ENCODE measurements around the gene MAP6D1. TPM values are rescaled to one million over a fixed set of nuclear protein-coding genes. Genes with fewer than 3 reads are reported as not detected.
A peak's percentile ranks its signal among the peaks of the same experiment; 100 is the strongest.

Gene MAP6D1
- total RNA-seq, 1 donor from 2014 or later: 4.4 TPM

DNA sequence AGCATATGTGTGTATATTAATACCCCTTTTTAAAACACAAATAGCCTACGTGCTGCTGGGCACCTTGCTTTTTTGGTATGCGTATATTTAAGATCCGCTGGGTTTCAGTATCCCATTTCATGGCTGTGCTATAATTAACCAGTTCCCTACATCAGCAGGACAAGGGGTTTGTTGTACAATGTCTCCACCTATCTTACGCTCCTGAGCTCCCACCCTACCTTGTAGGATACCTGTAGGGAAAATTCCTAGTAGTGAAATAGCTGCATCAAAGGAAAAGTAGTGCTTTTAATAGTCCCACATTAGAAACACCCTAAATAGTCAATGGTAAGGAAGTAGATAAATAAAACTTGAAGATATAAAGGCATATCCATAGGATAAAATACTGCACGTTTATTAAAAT, 1.4 kb downstream of the MAP6D1 start:
- peaks cover 9% of the 10 kb centered on the region for H3K36me3 Mint-ChIP-seq
- no peak overlapping the region for H3K27ac Mint-ChIP-seq
- H3K9me3 Mint-ChIP-seq: no peaks in the 10 kb centered on the region
- H3K27me3 Mint-ChIP-seq (ENCODE audit: low read depth): peaks cover 8% of the 10 kb centered on the region
- no peak for DNase-seq (ENCODE audit: low spot score in 2 of 2, unreplicated experiment in 2 of 2)
- H3K4me1 Mint-ChIP-seq: peaks cover 18% of the 10 kb centered on the region
- peak overlapping the region; percentile 74 for H3K4me3 Mint-ChIP-seq
- TF ChIP-seq, protein P1, sequence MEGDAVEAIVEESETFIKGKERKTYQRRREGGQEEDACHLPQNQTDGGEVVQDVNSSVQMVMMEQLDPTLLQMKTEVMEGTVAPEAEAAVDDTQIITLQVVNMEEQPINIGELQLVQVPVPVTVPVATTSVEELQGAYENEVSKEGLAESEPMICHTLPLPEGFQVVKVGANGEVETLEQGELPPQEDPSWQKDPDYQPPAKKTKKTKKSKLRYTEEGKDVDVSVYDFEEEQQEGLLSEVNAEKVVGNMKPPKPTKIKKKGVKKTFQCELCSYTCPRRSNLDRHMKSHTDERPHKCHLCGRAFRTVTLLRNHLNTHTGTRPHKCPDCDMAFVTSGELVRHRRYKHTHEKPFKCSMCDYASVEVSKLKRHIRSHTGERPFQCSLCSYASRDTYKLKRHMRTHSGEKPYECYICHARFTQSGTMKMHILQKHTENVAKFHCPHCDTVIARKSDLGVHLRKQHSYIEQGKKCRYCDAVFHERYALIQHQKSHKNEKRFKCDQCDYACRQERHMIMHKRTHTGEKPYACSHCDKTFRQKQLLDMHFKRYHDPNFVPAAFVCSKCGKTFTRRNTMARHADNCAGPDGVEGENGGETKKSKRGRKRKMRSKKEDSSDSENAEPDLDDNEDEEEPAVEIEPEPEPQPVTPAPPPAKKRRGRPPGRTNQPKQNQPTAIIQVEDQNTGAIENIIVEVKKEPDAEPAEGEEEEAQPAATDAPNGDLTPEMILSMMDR (IDR thresholded peaks at IDR 0.05; ENCODE audit: unreplicated experiment): no peak

DNA sequence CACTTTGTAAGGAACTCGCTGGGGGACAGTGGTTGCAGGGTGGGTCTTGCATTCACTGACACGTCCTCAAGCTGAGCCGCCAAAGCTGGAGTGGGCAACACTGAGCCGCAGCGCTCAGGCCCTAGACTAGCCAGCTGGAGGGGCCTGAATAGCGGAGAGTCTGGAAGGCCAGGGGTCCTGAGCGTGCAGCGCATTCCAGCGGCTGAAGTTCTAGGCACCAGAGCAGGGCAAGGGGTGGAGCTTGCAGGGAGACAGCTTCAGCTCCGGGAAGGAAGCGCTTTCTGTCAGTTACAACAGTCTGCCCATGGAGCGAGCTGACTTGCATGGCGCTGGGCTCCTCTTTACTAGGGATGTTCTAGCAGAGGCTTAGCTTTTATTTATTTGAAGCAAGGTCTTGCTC, 2.7 kb downstream of the MAP6D1 start:
- DNase-seq (ENCODE audit: low spot score in 2 of 2, unreplicated experiment in 2 of 2): no peak
- peaks cover 3% of the 10 kb centered on the region for H3K36me3 Mint-ChIP-seq
- H3K4me1 Mint-ChIP-seq: peaks cover 18% of the 10 kb centered on the region
- no peaks in the 10 kb centered on the region for H3K9me3 Mint-ChIP-seq
- no peak overlapping the region for H3K4me3 Mint-ChIP-seq
- TF ChIP-seq, protein P1 (IDR thresholded peaks at IDR 0.05; ENCODE audit: unreplicated experiment): no peak
- H3K27me3 Mint-ChIP-seq (ENCODE audit: low read depth): peaks cover 8% of the 10 kb centered on the region
- no peak overlapping the region for H3K27ac Mint-ChIP-seq

- H3K4me3 Mint-ChIP-seq: no peak overlapping the region
- TF ChIP-seq, protein P1 (IDR thresholded peaks at IDR 0.05; ENCODE audit: unreplicated experiment): no peak
- H3K27me3 Mint-ChIP-seq (ENCODE audit: low read depth): peaks cover 8% of the 10 kb centered on the region
- H3K4me1 Mint-ChIP-seq: peaks cover 12% of the 10 kb centered on the region
- DNase-seq (ENCODE audit: low spot score in 2 of 2, unreplicated experiment in 2 of 2): no peak
- H3K9me3 Mint-ChIP-seq: no peaks in the 10 kb centered on the region
- H3K27ac Mint-ChIP-seq: no peak overlapping the region
- peaks cover 14% of the 10 kb centered on the region for H3K36me3 Mint-ChIP-seq
These were observed 5.5 kb downstream of the MAP6D1 start for GRCh38 chr3:183819831-183820230.

DNA sequence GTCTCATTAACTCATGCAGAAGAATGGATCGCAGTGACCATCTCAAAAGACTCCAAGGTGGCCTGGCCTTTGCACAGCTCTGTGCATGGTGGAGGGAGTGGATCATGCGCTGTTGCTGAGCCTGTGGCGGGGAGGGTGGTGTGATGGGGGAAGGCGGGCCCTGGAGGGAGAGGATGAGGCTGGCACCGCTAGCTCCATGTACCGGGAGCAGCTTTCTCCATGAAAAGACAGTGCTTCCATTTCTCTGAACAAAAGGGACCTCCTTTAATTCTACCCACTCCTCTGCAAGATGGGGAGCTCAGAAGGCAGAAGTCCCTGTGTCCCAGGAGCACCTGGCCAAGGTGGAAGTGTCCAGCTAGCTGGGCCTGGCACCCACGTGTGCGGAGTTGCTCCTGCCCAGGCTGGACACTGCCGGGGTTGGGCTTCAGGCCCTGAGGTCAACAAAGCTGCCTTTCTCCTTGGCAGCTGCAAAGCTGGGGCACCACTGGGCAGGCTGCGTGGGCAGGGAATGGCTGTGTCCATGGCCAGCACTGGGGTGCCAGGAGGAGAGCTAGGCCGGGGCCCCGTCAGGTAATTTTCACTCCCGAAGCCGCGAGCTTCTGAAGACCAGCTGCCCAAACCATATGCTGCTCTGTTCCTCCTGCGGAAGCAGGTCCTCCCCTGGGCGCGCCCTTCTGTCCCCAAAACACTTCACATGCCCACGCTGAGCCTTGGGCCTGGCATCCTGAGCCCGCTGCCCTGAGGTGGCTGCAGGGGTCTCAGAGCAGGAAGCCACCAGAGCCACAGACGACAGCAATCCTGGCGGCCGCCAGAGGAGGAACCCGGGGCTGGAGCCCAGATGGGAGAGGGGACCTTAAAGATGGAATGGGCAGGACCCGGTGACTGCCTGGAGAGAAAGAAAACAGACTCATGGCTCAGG, 6.4 kb downstream of the MAP6D1 start:
- no peak overlapping the region for H3K27ac Mint-ChIP-seq
- TF ChIP-seq, protein P1 (IDR thresholded peaks at IDR 0.05; ENCODE audit: unreplicated experiment): no peak
- H3K27me3 Mint-ChIP-seq (ENCODE audit: low read depth): peaks cover 6% of the 10 kb centered on the region
- DNase-seq (ENCODE audit: low spot score in 2 of 2, unreplicated experiment in 2 of 2): no peak
- peaks cover 5% of the 10 kb centered on the region for H3K4me1 Mint-ChIP-seq
- no peaks in the 10 kb centered on the region for H3K9me3 Mint-ChIP-seq
- H3K36me3 Mint-ChIP-seq: peaks cover 16% of the 10 kb centered on the region
- H3K4me3 Mint-ChIP-seq: no peak overlapping the region

- H3K27ac Mint-ChIP-seq: no peak overlapping the region
- H3K4me1 Mint-ChIP-seq: peaks cover 4% of the 10 kb centered on the region
- H3K4me3 Mint-ChIP-seq: no peak overlapping the region
- peaks cover 16% of the 10 kb centered on the region for H3K36me3 Mint-ChIP-seq
- DNase-seq (ENCODE audit: low spot score in 2 of 2, unreplicated experiment in 2 of 2): no peak
- TF ChIP-seq, protein P1 (IDR thresholded peaks at IDR 0.05; ENCODE audit: unreplicated experiment): no peak
- no peaks in the 10 kb centered on the region for H3K9me3 Mint-ChIP-seq
- peaks cover 2% of the 10 kb centered on the region for H3K27me3 Mint-ChIP-seq (ENCODE audit: low read depth)
These were observed 7.2 kb downstream of the MAP6D1 start for GRCh38 chr3:183818041-183818620.

Measured in mesothelial cell of epicardium (in vitro differentiated cells).